ENCODE data around the gene XPC.

XPC gene

DNA sequence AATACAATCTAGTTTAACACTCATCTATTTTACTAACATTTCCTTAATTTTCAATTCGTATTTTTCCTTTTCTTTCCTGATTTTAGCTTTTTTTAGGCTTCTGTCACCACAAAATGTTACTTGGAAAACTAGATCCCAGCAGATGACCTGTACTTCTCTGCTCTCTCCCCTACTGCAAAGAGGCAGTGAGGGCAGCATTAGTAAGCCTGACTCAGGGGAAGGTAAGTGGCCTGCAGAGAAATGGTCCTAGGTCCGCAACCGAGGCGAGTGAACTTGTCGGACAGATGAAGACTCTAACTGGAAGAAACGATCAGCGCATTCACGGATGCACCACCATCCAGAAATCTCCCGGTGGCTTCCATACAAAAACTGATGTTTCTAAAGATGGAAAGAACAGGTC is 33.2 kb downstream of the XPC start:
- TF ChIP-seq, protein P1, sequence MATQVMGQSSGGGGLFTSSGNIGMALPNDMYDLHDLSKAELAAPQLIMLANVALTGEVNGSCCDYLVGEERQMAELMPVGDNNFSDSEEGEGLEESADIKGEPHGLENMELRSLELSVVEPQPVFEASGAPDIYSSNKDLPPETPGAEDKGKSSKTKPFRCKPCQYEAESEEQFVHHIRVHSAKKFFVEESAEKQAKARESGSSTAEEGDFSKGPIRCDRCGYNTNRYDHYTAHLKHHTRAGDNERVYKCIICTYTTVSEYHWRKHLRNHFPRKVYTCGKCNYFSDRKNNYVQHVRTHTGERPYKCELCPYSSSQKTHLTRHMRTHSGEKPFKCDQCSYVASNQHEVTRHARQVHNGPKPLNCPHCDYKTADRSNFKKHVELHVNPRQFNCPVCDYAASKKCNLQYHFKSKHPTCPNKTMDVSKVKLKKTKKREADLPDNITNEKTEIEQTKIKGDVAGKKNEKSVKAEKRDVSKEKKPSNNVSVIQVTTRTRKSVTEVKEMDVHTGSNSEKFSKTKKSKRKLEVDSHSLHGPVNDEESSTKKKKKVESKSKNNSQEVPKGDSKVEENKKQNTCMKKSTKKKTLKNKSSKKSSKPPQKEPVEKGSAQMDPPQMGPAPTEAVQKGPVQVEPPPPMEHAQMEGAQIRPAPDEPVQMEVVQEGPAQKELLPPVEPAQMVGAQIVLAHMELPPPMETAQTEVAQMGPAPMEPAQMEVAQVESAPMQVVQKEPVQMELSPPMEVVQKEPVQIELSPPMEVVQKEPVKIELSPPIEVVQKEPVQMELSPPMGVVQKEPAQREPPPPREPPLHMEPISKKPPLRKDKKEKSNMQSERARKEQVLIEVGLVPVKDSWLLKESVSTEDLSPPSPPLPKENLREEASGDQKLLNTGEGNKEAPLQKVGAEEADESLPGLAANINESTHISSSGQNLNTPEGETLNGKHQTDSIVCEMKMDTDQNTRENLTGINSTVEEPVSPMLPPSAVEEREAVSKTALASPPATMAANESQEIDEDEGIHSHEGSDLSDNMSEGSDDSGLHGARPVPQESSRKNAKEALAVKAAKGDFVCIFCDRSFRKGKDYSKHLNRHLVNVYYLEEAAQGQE (IDR thresholded peaks at IDR 0.05; ENCODE audit: insufficient read depth in 1 of 2, low read depth in 2 of 2, low read length in 2 of 2) = no peak
- TF ChIP-seq TAF1 (IDR thresholded peaks at IDR 0.05; ENCODE audit: borderline replicate concordance, insufficient read depth, low read length) (no peak), SIN3A (IDR thresholded peaks at IDR 0.05; ENCODE audit: borderline replicate concordance, insufficient read depth, low read length) (no peak), FOXP2 (optimal IDR thresholded peaks at IDR 0.05; ENCODE audit: borderline replicate concordance, extremely low read depth, extremely low read length, insufficient read depth) (no peak), POLR2AphosphoS5 (IDR thresholded peaks at IDR 0.05; ENCODE audit: low read depth, low read length) (no peak)

- no peak for TF ChIP-seq FOXP2 (optimal IDR thresholded peaks at IDR 0.05; ENCODE audit: borderline replicate concordance, extremely low read depth, extremely low read length, insufficient read depth)
- no peak for TF ChIP-seq TAF1 (IDR thresholded peaks at IDR 0.05; ENCODE audit: borderline replicate concordance, insufficient read depth, low read length)
- TF ChIP-seq, protein P1 (IDR thresholded peaks at IDR 0.05; ENCODE audit: insufficient read depth in 1 of 2, low read depth in 2 of 2, low read length in 2 of 2) = no peak
- TF ChIP-seq POLR2AphosphoS5 (IDR thresholded peaks at IDR 0.05; ENCODE audit: low read depth, low read length) = no peak
Measured at GRCh38 chr3:14144423-14145075, 33.9 kb downstream of the XPC start.

DNA sequence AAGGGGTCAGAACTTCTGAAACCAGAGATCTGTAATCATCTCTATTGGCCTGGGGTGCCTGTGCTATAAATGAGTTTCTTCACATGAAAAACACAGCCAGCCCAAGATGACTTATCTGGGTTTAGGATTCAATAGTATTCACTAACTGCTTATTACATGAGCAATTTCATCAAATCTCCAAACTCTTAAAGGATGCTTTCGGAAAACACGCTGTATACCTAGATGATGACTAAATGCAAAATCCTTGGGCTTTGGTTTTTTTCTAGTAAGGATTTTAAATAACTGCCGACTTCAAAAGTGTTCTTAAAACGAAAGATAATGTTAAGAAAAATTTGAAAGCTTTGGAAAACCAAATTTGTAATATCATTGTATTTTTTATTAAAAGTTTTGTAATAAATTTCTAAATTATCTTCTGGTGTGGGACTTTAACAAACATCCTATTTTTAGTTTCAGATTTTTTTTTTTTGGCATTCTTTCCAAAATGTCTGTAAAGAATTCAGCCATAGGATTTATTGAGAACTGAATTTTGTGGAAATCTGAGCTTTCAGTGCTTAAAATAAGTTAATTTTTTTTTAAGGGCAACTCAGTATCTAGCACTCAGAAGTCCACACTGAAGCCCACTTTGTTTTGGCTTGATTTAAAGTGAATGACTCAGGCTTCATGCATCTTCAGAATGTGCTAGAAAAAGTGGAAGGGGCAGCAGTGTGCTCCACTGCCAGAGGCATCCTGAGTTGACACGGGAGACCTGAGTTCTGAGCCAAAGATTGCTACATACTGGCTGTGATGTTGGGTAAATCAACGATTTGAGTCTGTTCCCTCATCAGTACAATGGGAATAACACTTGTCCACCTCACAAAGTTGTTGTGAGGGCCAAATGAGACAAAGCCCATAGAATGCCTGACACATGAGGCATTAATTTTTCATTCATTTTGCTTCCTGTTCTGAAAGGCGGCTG is 34.9 kb downstream of the XPC start:
- TF ChIP-seq TAF1 (IDR thresholded peaks at IDR 0.05; ENCODE audit: borderline replicate concordance, insufficient read depth, low read length) (no peak), POLR2AphosphoS5 (IDR thresholded peaks at IDR 0.05; ENCODE audit: low read depth, low read length) (peak; percentile 33; the same call in 1 of the 2 replicates), SIN3A (IDR thresholded peaks at IDR 0.05; ENCODE audit: borderline replicate concordance, insufficient read depth, low read length) (no peak)
- TF ChIP-seq, protein P1 (IDR thresholded peaks at IDR 0.05; ENCODE audit: insufficient read depth in 1 of 2, low read depth in 2 of 2, low read length in 2 of 2) = no peak

DNA sequence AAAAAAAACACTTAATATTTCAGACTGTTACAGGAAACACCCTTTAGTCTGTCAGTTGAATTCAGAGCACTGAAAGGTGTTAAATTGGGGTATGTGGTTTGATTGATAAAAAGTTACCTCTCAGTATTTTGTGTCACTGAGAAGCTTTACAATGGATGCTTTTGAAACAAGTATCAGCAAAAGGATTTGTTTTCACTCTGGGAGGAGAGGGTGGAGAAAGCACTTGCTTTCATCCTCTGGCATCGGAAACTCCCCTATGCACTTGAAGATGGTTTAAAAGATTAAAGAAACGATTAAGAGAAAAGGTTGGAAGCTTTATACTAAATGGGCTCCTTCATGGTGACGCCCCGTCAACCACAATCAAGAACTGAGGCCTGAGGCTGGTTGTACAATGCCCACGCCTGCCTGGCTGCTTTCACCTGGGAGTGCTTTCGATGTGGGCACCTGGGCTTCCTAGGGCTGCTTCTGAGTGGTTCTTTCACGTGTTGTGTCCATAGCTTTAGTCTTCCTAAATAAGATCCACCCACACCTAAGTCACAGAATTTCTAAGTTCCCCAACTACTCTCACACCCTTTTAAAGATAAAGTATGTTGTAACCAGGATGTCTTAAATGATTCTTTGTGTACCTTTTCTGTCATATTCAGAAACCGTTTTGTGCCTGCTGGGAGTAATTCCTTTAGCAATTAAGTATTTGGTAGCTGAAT is 35.7 kb downstream of the XPC start:
- TF ChIP-seq, protein P1 (IDR thresholded peaks at IDR 0.05; ENCODE audit: insufficient read depth in 1 of 2, low read depth in 2 of 2, low read length in 2 of 2) = no peak
- no peak for TF ChIP-seq POLR2AphosphoS5 (IDR thresholded peaks at IDR 0.05; ENCODE audit: low read depth, low read length)
- no peak for TF ChIP-seq TAF1 (IDR thresholded peaks at IDR 0.05; ENCODE audit: borderline replicate concordance, insufficient read depth, low read length)
- no peak for TF ChIP-seq SIN3A (IDR thresholded peaks at IDR 0.05; ENCODE audit: borderline replicate concordance, insufficient read depth, low read length)
- TF ChIP-seq FOXP2 (optimal IDR thresholded peaks at IDR 0.05; ENCODE audit: borderline replicate concordance, extremely low read depth, extremely low read length, insufficient read depth) = no peak
